Endothelial cell of umbilical vein (primary cell): ENCODE results near the gene FYCO1. TPM values are rescaled to one million over a fixed set of nuclear protein-coding genes. Genes with fewer than 3 reads are reported as not detected.

Experiments used
- BruUV-seq: library from RNA; stranded (reverse); fragments of 400-500 nt; replicated peaks from 2 replicates; lab custom pipeline; 2021; lab: Mats Ljungman, UMichigan
- CTCF ChIA-PET: fragments of 300-600, 350-600 bp; sonication (Branson Sonifier 250); formaldehyde crosslinking; loops from one replicate; lab custom pipeline; 2021; ENCODE audit warnings: antibody characterized with exemption, inconsistent platforms; lab: Charles Lee
- POLR2A ChIA-PET: fragments of 300-600, 350-600 bp; sonication (Branson Sonifier 250); formaldehyde crosslinking; loops from one replicate; lab custom pipeline; 2021; ENCODE audit warnings: antibody characterized with exemption, inconsistent platforms; lab: Charles Lee
- DNase-seq: peaks from one replicate; pipeline ENCODE4 v3.0.0-alpha.2; 2011; ENCODE audit warnings: low read depth, low spot score
- FAIRE-seq: peaks from 2 replicates; lab custom pipeline; 2011; peaks lifted over from hg19 to GRCh38; lab: Jason Lieb, UNC
- H2AFZ ChIP-seq: 2 replicates; pipeline ENCODE4 v1.6.0; 2012; ENCODE audit warnings: low read depth, low read length, control low read depth, inconsistent platforms
- H3K27ac ChIP-seq: 2 replicates; pipeline ENCODE4 v1.5.1; 2011; ENCODE audit warnings: low read depth, mild to moderate bottlenecking, control low read depth, low read length, moderate library complexity; ENCODE audit not compliant: insufficient read depth
- H3K27me3 ChIP-seq, 2 experiments: 2 replicates each; pipeline versions ENCODE4 v1.6.0 to v1.6.1; 2011; ENCODE audit warnings: low read length in 2 of 2, mixed read lengths in 1 of 2; ENCODE audit not compliant: control insufficient read depth in 2 of 2, insufficient read depth in 2 of 2
- H3K36me3 ChIP-seq, 2 experiments: 2 replicates in 1 of 2; 3 replicates in 1 of 2; pipeline ENCODE4 v1.5.1; 2011; ENCODE audit warnings: low read length in 2 of 2, mild to moderate bottlenecking in 1 of 2, moderate library complexity in 1 of 2; ENCODE audit not compliant: control insufficient read depth in 2 of 2, insufficient read depth in 2 of 2; ENCODE audit errors: extremely low read depth in 1 of 2
- H3K4me1 ChIP-seq: 3 replicates; pipeline ENCODE4 v1.5.1; 2011; ENCODE audit warnings: mild to moderate bottlenecking, low read length; ENCODE audit not compliant: control insufficient read depth, insufficient read depth; ENCODE audit errors: extremely low read depth
- H3K4me2 ChIP-seq: 2 replicates; pipeline ENCODE4 v1.6.1; 2011; ENCODE audit warnings: low read length, control low read depth, mixed read lengths; ENCODE audit not compliant: insufficient read depth
- H3K4me3 ChIP-seq, 3 experiments: fragments of 200-600 bp in 1 of 3; sonication (generic), shearing (Covaris generic) in 1 of 3; replicated peaks in 1 of 3; 2 replicates each; pipeline ENCODE4 v1.5.1; 2011 to 2016; ENCODE audit warnings: control low read depth in 3 of 3, low read length in 3 of 3, mild to moderate bottlenecking in 2 of 3, inconsistent platforms in 1 of 3, low read depth in 1 of 3, moderate library complexity in 1 of 3; ENCODE audit not compliant: insufficient read depth in 1 of 3
- H3K79me2 ChIP-seq: 2 replicates; pipeline ENCODE4 v1.6.0; 2012; ENCODE audit warnings: low read length, inconsistent platforms; ENCODE audit not compliant: control insufficient read depth, insufficient read depth
- H3K9ac ChIP-seq: replicated peaks from 2 replicates; pipeline ENCODE3; 2011; ENCODE audit warnings: low read length, control low read depth; ENCODE audit not compliant: insufficient read depth; ENCODE audit errors: extremely low read depth
- H3K9me1 ChIP-seq: replicated peaks from 3 replicates; pipeline ENCODE4 v1.6.0; 2011; ENCODE audit warnings: mild to moderate bottlenecking, low read length; ENCODE audit not compliant: control insufficient read depth, insufficient read depth; ENCODE audit errors: extremely low read depth
- H3K9me3 ChIP-seq: replicated peaks from 2 replicates; pipeline ENCODE4 v1.5.1; 2012; ENCODE audit warnings: low read length, inconsistent platforms; ENCODE audit not compliant: control insufficient read depth, insufficient read depth
- H4K20me1 ChIP-seq: replicated peaks from 2 replicates; pipeline ENCODE3; 2011; ENCODE audit warnings: mild to moderate bottlenecking, low read length; ENCODE audit not compliant: control insufficient read depth, insufficient read depth; ENCODE audit errors: extremely low read depth
- EZH2 ChIP-seq: IDR thresholded peaks from 2 replicates; pipeline ENCODE4 v1.6.1; 2012; ENCODE audit warnings: borderline replicate concordance, low read depth, mild to moderate bottlenecking, moderate library complexity, low read length, inconsistent platforms; ENCODE audit not compliant: severe bottlenecking
- FOS ChIP-seq: IDR thresholded peaks from 2 replicates; pipeline ENCODE4 v1.6.1; 2011; ENCODE audit warnings: mild to moderate bottlenecking, low read length, moderate library complexity, borderline replicate concordance; ENCODE audit not compliant: insufficient read depth
- GATA2 ChIP-seq: IDR thresholded peaks from 2 replicates; pipeline ENCODE4 v1.7.0; 2011; ENCODE audit warnings: low read depth, mild to moderate bottlenecking, moderate library complexity, mixed read lengths, low read length; ENCODE audit not compliant: insufficient read length, insufficient read depth
- JUN ChIP-seq: IDR thresholded peaks from 2 replicates; pipeline ENCODE4 v1.6.1; 2011; ENCODE audit warnings: borderline replicate concordance, low read depth; ENCODE audit not compliant: insufficient read length, insufficient read depth
- MAX ChIP-seq: IDR thresholded peaks from 2 replicates; pipeline ENCODE4 v1.6.1; 2011; ENCODE audit not compliant: insufficient read depth, insufficient read length
- MYC ChIP-seq: IDR thresholded peaks from one replicate; pipeline ENCODE4 v1.6.1; 2011; ENCODE audit warnings: mild to moderate bottlenecking, low read depth, low read length
- POLR2A ChIP-seq: IDR thresholded peaks from 2 replicates; pipeline ENCODE4 v1.6.1; 2012; ENCODE audit warnings: low read depth, mild to moderate bottlenecking, control low read depth, low read length
- POLR2AphosphoS5 ChIP-seq: IDR thresholded peaks from 2 replicates; pipeline ENCODE4 v1.6.1; 2012; ENCODE audit warnings: low read depth, mild to moderate bottlenecking, control low read depth, low read length, moderate library complexity; ENCODE audit not compliant: insufficient read depth
- dilution Hi-C: fragments of 300-500 bp; cut with MboI; formaldehyde crosslinking; loops from one replicate; pipeline ENCODE4 v1.15.0; 2019; ENCODE audit warnings: low sequenced_read_pairs; ENCODE audit not compliant: extremely low pct_ligation_motif_present
- intact Hi-C: fragments of 100-400 bp; cut with micrococcal nuclease; formaldehyde crosslinking; loops from one replicate; pipeline ENCODE4 v1.10.0; 2022
- polyA plus RNA-seq, 4 experiments: library from polyadenylated mRNA; depleted of rRNA in 3 of 4; stranded (reverse) in 3 of 4; unstranded in 1 of 4; fragments of >200 nt; gene quantifications; 2 replicates each; pipeline versions ENCODE4 v1.2.1 to v1.2.3, GENCODE V29; 2011 to 2012; ENCODE audit warnings: missing spikeins in 1 of 4
- total RNA-seq: library from RNA; stranded (reverse); gene quantifications from 2 replicates; pipeline ENCODE4 v1.2.3, GENCODE V29; 2021
- TF ChIP-seq, protein P1 (sequence below), 2 donors: IDR thresholded peaks; 1 replicate in 1 of 2; 2 replicates in 1 of 2; pipeline ENCODE4 v1.5.1; 2011; ENCODE audit warnings: low read length in 2 of 2, mild to moderate bottlenecking in 2 of 2, moderate library complexity in 2 of 2, control low read depth in 1 of 2, inconsistent platforms in 1 of 2, low read depth in 1 of 2; ENCODE audit not compliant: insufficient read depth in 1 of 2; ENCODE audit errors: extremely low read depth in 1 of 2

Gene FYCO1
- total and polyA plus RNA-seq, 2 donors (not counting 3 experiments of a cell fraction or from before 2014, with no cell fraction given), result 13.9 to 20.8 TPM

GRCh38 chr3:45957586-45957985 is 38.0 kb downstream of the FYCO1 start:
- H3K27ac ChIP-seq, result no peak overlapping the region
- no TSS peak for BruUV-seq
- ChIA-PET CTCF (interaction anchor here (1.0 kb wide), 1 partner anchor 19 kb away, joined by 9 read pairs; no protein-coding TSS in a partner anchor), POLR2A (no interaction called here)
- H3K27me3 ChIP-seq, result no peaks in the 10 kb centered on the region
- no peaks in the 10 kb centered on the region for H4K20me1 ChIP-seq
- TF ChIP-seq GATA2, result no peak
- no peak for TF ChIP-seq MYC
- TF ChIP-seq, protein P1, sequence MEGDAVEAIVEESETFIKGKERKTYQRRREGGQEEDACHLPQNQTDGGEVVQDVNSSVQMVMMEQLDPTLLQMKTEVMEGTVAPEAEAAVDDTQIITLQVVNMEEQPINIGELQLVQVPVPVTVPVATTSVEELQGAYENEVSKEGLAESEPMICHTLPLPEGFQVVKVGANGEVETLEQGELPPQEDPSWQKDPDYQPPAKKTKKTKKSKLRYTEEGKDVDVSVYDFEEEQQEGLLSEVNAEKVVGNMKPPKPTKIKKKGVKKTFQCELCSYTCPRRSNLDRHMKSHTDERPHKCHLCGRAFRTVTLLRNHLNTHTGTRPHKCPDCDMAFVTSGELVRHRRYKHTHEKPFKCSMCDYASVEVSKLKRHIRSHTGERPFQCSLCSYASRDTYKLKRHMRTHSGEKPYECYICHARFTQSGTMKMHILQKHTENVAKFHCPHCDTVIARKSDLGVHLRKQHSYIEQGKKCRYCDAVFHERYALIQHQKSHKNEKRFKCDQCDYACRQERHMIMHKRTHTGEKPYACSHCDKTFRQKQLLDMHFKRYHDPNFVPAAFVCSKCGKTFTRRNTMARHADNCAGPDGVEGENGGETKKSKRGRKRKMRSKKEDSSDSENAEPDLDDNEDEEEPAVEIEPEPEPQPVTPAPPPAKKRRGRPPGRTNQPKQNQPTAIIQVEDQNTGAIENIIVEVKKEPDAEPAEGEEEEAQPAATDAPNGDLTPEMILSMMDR (IDR thresholded peaks at IDR 0.05; ENCODE audit: extremely low read depth in 1 of 2, insufficient read depth in 1 of 2, low read depth in 1 of 2, low read length in 2 of 2), result no peak
- no peak for TF ChIP-seq POLR2AphosphoS5
- no peak for TF ChIP-seq JUN
- TF ChIP-seq MAX, result no peak
- TF ChIP-seq EZH2, result no peak
- TF ChIP-seq POLR2A, result no peak
- TF ChIP-seq FOS, result no peak
- H3K9me3 ChIP-seq, result no peaks in the 10 kb centered on the region
- intact Hi-C loops (no loop called here), dilution Hi-C loops (no loop called here)
- H3K79me2 ChIP-seq, result no peaks in the 10 kb centered on the region
- H3K9me1 ChIP-seq, result no peaks in the 10 kb centered on the region
- H3K4me3 ChIP-seq, result no peak overlapping the region
- H3K9ac ChIP-seq, result no peak overlapping the region
- H3K4me1 ChIP-seq, result no peaks in the 10 kb centered on the region
- FAIRE-seq (no peak), DNase-seq (no peak)
- peaks cover 25 to 54% of the 10 kb centered on the region in 2 experiments for H3K36me3 ChIP-seq
- H3K4me2 ChIP-seq, result no peak overlapping the region
- no peak overlapping the region for H2AFZ ChIP-seq
